ENCODE results near the gene STK32B. TPM values are rescaled to one million over a fixed set of nuclear protein-coding genes. Genes with fewer than 3 reads are reported as not detected.
"Not testable (repeated sequence)": the region's sequence is repeated elsewhere in the genome, so short reads cannot be mapped to it uniquely, and the experiment has no call there.

STK32B gene
- total and polyA plus RNA-seq, 9 donors, result 0.35 to 3.0 (median 1.2) TPM

DNA sequence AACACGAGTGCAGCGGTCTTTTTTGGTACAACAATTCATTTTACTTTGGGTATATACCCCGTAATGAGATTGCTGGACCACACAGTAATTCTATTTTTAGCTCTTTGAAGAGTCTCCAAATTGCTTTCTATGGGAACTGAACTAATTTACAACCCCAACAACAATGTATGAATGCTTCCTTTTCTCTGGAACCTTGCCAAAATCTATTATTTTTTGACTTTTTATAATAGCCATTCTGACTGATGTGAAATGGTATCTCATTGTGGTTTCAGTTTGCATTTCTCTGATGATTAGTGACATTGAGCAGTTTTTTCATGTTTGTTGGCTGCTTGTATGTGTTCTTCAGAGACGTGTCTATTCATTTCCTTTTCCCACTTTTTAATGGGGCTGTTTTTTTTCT lies 240.8 kb downstream of the STK32B start:
- H3K9me3 ChIP-seq, result no peaks in the 10 kb centered on the region
- no peak overlapping the region for H3K4me3 ChIP-seq
- H3K27me3 ChIP-seq, result no peaks in the 10 kb centered on the region
- H3K4me1 ChIP-seq (ENCODE audit: insufficient read depth), result no peaks in the 10 kb centered on the region
- WGBS, 3 donors, result 32 to 45% (median 42%) methylated on average over 4 of the region's 4 CpGs
- DNase-seq, result no peak
- intact Hi-C loops (cut with DNase I), result no loop called here
- TF ChIP-seq, protein P1, sequence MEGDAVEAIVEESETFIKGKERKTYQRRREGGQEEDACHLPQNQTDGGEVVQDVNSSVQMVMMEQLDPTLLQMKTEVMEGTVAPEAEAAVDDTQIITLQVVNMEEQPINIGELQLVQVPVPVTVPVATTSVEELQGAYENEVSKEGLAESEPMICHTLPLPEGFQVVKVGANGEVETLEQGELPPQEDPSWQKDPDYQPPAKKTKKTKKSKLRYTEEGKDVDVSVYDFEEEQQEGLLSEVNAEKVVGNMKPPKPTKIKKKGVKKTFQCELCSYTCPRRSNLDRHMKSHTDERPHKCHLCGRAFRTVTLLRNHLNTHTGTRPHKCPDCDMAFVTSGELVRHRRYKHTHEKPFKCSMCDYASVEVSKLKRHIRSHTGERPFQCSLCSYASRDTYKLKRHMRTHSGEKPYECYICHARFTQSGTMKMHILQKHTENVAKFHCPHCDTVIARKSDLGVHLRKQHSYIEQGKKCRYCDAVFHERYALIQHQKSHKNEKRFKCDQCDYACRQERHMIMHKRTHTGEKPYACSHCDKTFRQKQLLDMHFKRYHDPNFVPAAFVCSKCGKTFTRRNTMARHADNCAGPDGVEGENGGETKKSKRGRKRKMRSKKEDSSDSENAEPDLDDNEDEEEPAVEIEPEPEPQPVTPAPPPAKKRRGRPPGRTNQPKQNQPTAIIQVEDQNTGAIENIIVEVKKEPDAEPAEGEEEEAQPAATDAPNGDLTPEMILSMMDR (IDR thresholded peaks at IDR 0.05), result no peak
- TF ChIP-seq POLR2A (IDR thresholded peaks at IDR 0.05) (no peak), EP300 (IDR thresholded peaks at IDR 0.05) (no peak)
- H3K27ac ChIP-seq, result no peak overlapping the region
- H3K36me3 ChIP-seq, result no peaks in the 10 kb centered on the region

DNA sequence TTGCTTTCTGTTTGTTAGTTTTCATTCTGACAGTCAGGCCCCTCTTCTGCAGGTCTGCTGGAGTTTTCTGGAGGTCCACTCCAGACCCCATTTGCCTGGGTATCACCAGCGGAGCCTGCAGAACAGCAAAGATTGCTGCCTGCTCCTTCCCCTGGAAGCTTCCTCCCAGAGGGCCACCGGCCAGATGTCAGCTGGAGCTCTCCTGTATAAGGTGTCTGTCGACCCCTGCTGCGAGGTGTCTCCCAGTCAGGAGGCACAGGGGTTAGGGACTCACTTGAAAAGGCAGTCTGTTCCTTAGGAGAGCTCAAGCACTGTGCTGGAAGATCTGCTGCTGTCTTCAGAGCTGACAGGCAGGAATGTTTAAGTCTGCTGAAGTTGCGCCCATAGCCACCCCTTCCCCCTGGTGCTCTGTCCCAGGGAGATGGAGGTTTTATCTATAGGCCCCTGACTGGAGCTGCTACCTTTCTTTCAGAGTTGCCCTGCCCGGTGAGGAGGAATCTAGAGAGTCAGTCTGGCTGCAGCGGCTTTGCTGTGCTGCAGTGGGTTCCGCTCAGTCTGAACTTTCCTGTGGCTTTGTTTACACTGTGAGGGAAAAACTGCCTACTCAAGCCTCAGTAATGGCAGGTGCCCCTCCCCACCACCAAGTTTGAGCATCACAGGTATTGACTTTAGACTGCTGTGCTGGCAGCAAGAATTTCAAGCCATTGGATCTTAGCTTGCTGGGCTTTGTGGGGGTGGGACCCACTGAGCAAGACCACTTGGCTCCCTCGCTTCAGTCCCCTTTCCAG lies 246.9 kb downstream of the STK32B start:
- H3K27me3 ChIP-seq; intact Hi-C loops (cut with DNase I); H3K36me3 ChIP-seq; DNase-seq; H3K4me3 ChIP-seq; H3K27ac ChIP-seq; H3K9me3 ChIP-seq; H3K4me1 ChIP-seq (ENCODE audit: insufficient read depth): not testable (repeated sequence)
- WGBS, 3 donors, result 84 to 86% (median 84%) methylated on average over 9 of the region's 9 CpGs

DNA sequence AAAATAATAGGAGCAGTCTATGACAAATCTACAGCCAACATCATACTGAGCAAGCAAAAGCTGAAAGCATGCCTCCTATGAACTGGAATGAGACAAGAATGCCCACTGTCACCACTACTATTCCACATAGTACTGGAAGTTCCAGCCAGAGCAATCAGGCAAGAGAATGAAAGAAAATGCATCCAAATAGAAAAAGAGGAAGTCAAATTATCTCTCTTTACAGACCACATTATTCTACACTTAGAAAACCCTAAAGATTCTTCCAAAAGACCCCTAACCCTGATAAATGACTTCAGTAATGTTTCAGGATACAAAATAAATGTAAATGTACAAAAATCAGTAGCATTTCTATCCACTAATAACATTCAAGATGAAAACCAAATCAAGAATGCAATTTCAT lies 249.0 kb downstream of the STK32B start:
- Histone ChIP-seq H3K4me1 (ENCODE audit: insufficient read depth) (no peaks in the 10 kb centered on the region), H3K27ac (no peak overlapping the region), H3K9me3 (no peaks in the 10 kb centered on the region), H3K36me3 (no peaks in the 10 kb centered on the region), H3K4me3 (no peak overlapping the region), H3K27me3 (no peaks in the 10 kb centered on the region)
- DNase-seq, result no peak
- TF ChIP-seq, protein P1 (IDR thresholded peaks at IDR 0.05), result no peak
- TF ChIP-seq POLR2A (IDR thresholded peaks at IDR 0.05) (no peak), EP300 (IDR thresholded peaks at IDR 0.05) (no peak)
- intact Hi-C loops (cut with DNase I), result no loop called here

DNA sequence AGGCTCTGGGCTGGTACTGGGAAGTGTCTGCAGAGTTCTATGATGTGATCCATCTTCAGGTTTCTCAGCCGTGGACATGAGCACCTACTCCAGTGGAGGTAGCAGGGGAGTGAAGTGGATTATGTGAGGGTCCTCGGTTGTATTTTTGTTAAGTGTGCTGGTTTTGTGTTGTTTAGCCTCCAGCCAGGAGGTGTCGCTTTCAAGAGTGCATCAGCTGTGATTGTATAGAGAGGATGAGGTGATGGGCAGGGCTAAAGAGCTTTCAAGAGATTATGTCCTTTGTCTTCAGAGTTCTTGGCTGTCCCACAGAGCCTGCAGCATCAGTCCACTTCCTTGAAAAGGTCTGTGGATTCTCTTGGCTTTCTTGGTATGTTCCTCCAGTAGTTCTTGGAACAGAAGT lies 256.6 kb downstream of the STK32B start:
- 82 to 95% (median 88%) methylated on average over 3 of the region's 3 CpGs for WGBS, 3 donors
- no peaks in the 10 kb centered on the region for H3K9me3 ChIP-seq
- no peaks in the 10 kb centered on the region for H3K36me3 ChIP-seq
- H3K27ac ChIP-seq, result no peak overlapping the region
- TF ChIP-seq EP300 (IDR thresholded peaks at IDR 0.05) (no peak), POLR2A (IDR thresholded peaks at IDR 0.05) (no peak)
- TF ChIP-seq, protein P1 (IDR thresholded peaks at IDR 0.05), result no peak
- DNase-seq, result no peak
- no peaks in the 10 kb centered on the region for H3K27me3 ChIP-seq
- H3K4me1 ChIP-seq (ENCODE audit: insufficient read depth), result no peaks in the 10 kb centered on the region
- intact Hi-C loops (cut with DNase I), result no loop called here
- no peak overlapping the region for H3K4me3 ChIP-seq

DNA sequence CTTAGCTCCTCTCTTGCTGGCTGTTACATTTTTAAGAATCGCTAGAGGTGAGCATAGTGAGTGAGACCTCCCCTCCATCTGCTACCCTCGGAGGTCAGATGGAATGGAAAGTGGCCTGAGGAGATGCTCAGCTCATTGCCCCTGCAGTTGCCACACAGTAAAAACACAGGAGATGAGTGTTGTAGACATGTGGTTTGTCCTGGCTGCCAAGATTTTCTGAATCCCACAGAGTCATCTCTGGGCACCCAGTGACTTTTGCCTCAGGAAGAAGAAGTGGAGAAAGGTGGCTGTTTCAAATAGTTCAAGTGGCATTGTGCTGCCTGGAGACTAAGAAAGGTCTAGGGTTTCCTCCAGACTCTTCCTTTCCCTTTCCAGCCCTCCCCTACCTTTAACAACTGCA lies 271.0 kb downstream of the STK32B start:
- 80 to 94% (median 88%) methylated on average over 2 of the region's 2 CpGs for WGBS, 3 donors
- TF ChIP-seq POLR2A (IDR thresholded peaks at IDR 0.05) (no peak), EP300 (IDR thresholded peaks at IDR 0.05) (no peak)
- TF ChIP-seq, protein P1 (IDR thresholded peaks at IDR 0.05), result no peak
- Histone ChIP-seq H3K9me3 (no peaks in the 10 kb centered on the region), H3K27ac (no peak overlapping the region), H3K4me3 (no peak overlapping the region), H3K36me3 (no peaks in the 10 kb centered on the region), H3K4me1 (ENCODE audit: insufficient read depth) (no peaks in the 10 kb centered on the region), H3K27me3 (no peaks in the 10 kb centered on the region)
- intact Hi-C loops (cut with DNase I), result no loop called here
- DNase-seq, result no peak
